Measurements from ENCODE around the gene EFCAB5. TPM values are rescaled to one million over a fixed set of nuclear protein-coding genes. Genes with fewer than 3 reads are reported as not detected.

EFCAB5 gene
- total RNA-seq, 2 experiments from 2014 or later: 0.25 to 0.53 TPM

GRCh38 chr17:30151471-30151870 lies 210.0 kb downstream of the EFCAB5 start:
- TF ChIP-seq CTCF (IDR thresholded peaks at IDR 0.05): no peak
- H3K27ac Mint-ChIP-seq: peak overlapping the region; percentile 27
- POLR2A ChIA-PET: interaction anchor here (0.6 kb wide), 1 partner anchor 329 kb away, joined by 3 read pairs; no protein-coding TSS in a partner anchor
- H3K27ac ChIP-seq (ENCODE audit: low read depth in 1 of 2, low read length in 2 of 2): no peak overlapping the region
- CTCF ChIA-PET: no interaction called here
- no peaks in the 10 kb centered on the region for H3K36me3 ChIP-seq (ENCODE audit: insufficient read depth, low read length)
- intact Hi-C loops (cut with DNase I, micrococcal nuclease): no loop called here
- H3K9me3 Mint-ChIP-seq: no peaks in the 10 kb centered on the region
- H3K4me1 Mint-ChIP-seq (ENCODE audit: low read depth): peaks cover 26% of the 10 kb centered on the region
- DNase-seq (no peak), ATAC-seq (ENCODE audit: poor library complexity) (no peak)
- no peak overlapping the region for H3K4me3 ChIP-seq (ENCODE audit: low read length)
- no peaks in the 10 kb centered on the region for H3K27me3 ChIP-seq (ENCODE audit: control insufficient read depth in 1 of 2, insufficient read depth in 2 of 2, low read length in 2 of 2)
- no peaks in the 10 kb centered on the region for H3K4me1 ChIP-seq (ENCODE audit: insufficient read depth, low read length)
- peaks cover 34% of the 10 kb centered on the region for H3K36me3 Mint-ChIP-seq (ENCODE audit: low read depth)
- no peaks in the 10 kb centered on the region for H3K27me3 Mint-ChIP-seq
- no peak overlapping the region for H3K4me3 Mint-ChIP-seq
- no peaks in the 10 kb centered on the region for H3K9me3 ChIP-seq (ENCODE audit: control insufficient read depth in 1 of 2, insufficient read depth in 1 of 2, low read length in 2 of 2)

GRCh38 chr17:30153463-30153862 lies 212.0 kb downstream of the EFCAB5 start:
- H3K27ac ChIP-seq (ENCODE audit: low read depth in 1 of 2, low read length in 2 of 2): no peak overlapping the region
- Mint-ChIP-seq H3K36me3 (ENCODE audit: low read depth) (peaks cover 49% of the 10 kb centered on the region), H3K9me3 (no peaks in the 10 kb centered on the region), H3K4me3 (no peak overlapping the region), H3K27ac (no peak overlapping the region), H3K4me1 (ENCODE audit: low read depth) (peaks cover 41% of the 10 kb centered on the region), H3K27me3 (no peaks in the 10 kb centered on the region)
- no peak for TF ChIP-seq CTCF (IDR thresholded peaks at IDR 0.05)
- no peaks in the 10 kb centered on the region for H3K9me3 ChIP-seq (ENCODE audit: control insufficient read depth in 1 of 2, insufficient read depth in 1 of 2, low read length in 2 of 2)
- H3K27me3 ChIP-seq (ENCODE audit: control insufficient read depth in 1 of 2, insufficient read depth in 2 of 2, low read length in 2 of 2): no peaks in the 10 kb centered on the region
- ChIA-PET POLR2A (no interaction called here), CTCF (no interaction called here)
- ATAC-seq (ENCODE audit: poor library complexity) (no peak), DNase-seq (no peak)
- H3K4me1 ChIP-seq (ENCODE audit: insufficient read depth, low read length): no peaks in the 10 kb centered on the region
- no peak overlapping the region for H3K4me3 ChIP-seq (ENCODE audit: low read length)
- intact Hi-C loops (cut with DNase I, micrococcal nuclease): no loop called here
- H3K36me3 ChIP-seq (ENCODE audit: insufficient read depth, low read length): peaks cover 3% of the 10 kb centered on the region

- no peak overlapping the region for H3K4me3 ChIP-seq (ENCODE audit: low read length)
- Mint-ChIP-seq H3K27ac (no peak overlapping the region), H3K9me3 (peaks cover 6% of the 10 kb centered on the region), H3K4me3 (no peak overlapping the region), H3K4me1 (ENCODE audit: low read depth) (peaks cover 51% of the 10 kb centered on the region), H3K36me3 (ENCODE audit: low read depth) (peaks cover 67% of the 10 kb centered on the region), H3K27me3 (no peaks in the 10 kb centered on the region)
- no peak for ATAC-seq (ENCODE audit: poor library complexity)
- ChIA-PET CTCF (no interaction called here), POLR2A (no interaction called here)
- H3K4me1 ChIP-seq (ENCODE audit: insufficient read depth, low read length): no peaks in the 10 kb centered on the region
- no peak for TF ChIP-seq CTCF (IDR thresholded peaks at IDR 0.05)
- intact Hi-C loops (cut with DNase I, micrococcal nuclease): no loop called here
- H3K36me3 ChIP-seq (ENCODE audit: insufficient read depth, low read length): peaks cover 3% of the 10 kb centered on the region
- DNase-seq: no peak
- H3K27ac ChIP-seq (ENCODE audit: low read depth in 1 of 2, low read length in 2 of 2): no peak overlapping the region
- no peaks in the 10 kb centered on the region for H3K27me3 ChIP-seq (ENCODE audit: control insufficient read depth in 1 of 2, insufficient read depth in 2 of 2, low read length in 2 of 2)
- H3K9me3 ChIP-seq (ENCODE audit: control insufficient read depth in 1 of 2, insufficient read depth in 1 of 2, low read length in 2 of 2): peaks cover 0 to 6% of the 10 kb centered on the region in 2 experiments
Observed at GRCh38 chr17:30155389-30155788, 214.0 kb downstream of the EFCAB5 start.

Small RNAs within 50 kb of the gene (microRNA-seq; reads per million reads assigned to microRNA genes)
- gene MIR423 (ENCODE audit: borderline microRNAs expressed, borderline replicate concordance): not detected

Other genes with a start within 250 kb of the EFCAB5 start
- gene SSH2, start 11.4 kb upstream of the EFCAB5 start, total RNA-seq: 10 to 100 TPM; 73.4 to 81.5 TPM
- 10 to 100 TPM; 23.8 to 25.2 TPM for gene NSRP1, start 175.2 kb downstream of the EFCAB5 start, total RNA-seq